GM19193 (cell line): ENCODE data around the gene ANXA4.

Experiments used
- POLR2A ChIP-seq: IDR thresholded peaks from 4 replicates; pipeline ENCODE4 v1.6.1; 2011; ENCODE audit not compliant: insufficient read depth, insufficient read length; ENCODE audit errors: extremely low read depth

ANXA4 gene

GRCh38 chr2:69786052-69786560, 44.2 kb downstream of the ANXA4 start:
- TF ChIP-seq POLR2A = no peak

- peak; percentile 33 for TF ChIP-seq POLR2A
These were observed 47.3 kb downstream of the ANXA4 start for GRCh38 chr2:69789175-69789721.

GRCh38 chr2:69789772-69790600, 48.1 kb downstream of the ANXA4 start:
- no peak for TF ChIP-seq POLR2A

- TF ChIP-seq POLR2A = no peak
These were observed 48.6 kb downstream of the ANXA4 start for GRCh38 chr2:69790601-69790959.

DNA sequence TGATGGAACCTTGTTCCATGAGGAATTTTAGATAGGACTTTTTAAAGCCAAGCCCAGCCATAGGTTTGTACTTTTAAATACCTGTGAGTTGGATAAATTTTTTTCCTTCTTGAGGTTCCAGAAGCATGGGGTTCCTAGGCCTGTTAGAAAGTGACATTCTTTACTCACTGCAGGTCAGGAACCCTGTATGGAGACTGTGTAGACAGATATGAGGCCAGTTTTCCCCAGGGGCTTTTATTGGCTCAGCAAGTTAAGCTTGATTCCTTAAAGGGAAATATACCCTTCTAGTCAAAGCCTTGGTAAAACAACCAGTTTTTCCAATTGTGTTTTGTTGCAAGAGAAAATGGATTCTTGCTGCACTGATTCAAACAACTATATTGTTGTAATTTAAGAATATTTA, 49.1 kb downstream of the ANXA4 start:
- TF ChIP-seq POLR2A = no peak

GRCh38 chr2:69796174-69796573, 54.2 kb downstream of the ANXA4 start:
- TF ChIP-seq POLR2A = no peak

DNA sequence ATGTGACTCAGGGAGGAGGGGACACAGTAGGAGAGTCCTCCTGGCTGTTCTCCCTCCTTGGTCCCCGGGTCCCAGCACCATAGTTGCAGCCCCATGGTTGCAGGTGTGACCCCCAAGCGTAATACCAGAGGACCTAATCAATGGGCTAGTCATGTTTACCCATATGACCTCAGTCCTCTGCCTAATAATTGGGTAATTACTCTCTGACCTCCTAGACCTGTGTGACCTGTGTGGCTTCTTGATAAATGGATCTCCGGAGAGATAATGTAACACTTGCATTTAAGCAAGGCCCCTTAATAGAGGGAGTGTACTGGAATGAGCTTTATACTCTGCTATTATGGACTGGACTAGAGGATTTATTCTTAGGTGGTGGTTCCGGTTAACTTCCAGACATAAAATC, 55.3 kb downstream of the ANXA4 start:
- no peak for TF ChIP-seq POLR2A

DNA sequence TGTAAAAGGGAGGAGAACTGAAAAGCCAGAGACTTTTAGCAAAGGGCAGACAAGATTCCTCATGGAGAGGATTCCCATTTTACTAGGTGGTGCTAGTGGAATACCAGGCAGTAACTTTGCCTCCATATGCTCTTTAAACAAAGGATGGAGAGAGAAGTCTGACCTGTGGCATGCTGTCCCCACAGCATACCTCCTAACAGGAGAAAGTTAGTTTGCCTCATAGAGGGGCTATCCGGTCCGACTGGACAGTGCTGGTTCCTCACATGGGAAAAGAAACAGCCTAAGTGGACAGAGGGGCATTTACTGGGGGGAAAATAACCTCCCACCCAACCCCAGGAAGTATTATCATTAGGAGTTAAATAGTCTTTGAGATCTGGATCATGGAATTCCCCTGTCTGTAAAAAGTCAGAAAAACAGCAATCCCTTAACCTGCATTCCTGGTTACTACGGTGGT, 55.9 kb downstream of the ANXA4 start:
- no peak for TF ChIP-seq POLR2A

DNA sequence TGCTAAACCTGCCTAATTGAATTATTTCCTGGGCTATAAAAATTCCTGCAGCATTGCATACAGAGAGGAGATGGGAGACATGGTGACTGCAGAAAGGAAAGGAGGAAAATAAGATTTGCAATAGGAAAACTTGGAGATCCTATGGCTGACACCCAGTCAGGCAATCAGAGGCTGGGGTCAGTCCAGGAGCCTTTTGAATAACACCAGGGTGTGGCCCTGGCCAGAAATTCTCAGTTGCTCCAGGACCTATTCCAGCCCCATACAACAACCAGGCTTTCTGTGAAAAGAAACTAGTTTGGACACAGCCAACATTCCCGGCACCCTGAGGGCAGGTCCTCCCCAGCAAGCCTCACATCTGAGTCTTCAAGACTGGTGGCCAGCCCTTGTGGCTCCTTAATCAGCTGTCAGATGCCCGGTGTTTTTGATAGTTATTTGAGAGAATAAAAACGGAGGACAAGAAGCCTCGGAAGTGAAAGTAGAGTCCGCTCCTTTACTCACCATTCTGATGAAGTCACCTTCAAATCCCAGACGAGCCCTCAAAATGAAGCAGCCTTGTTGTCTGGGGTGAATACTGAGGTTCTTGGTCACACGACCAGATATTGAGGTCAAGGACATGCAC, 56.5 kb downstream of the ANXA4 start:
- no peak for TF ChIP-seq POLR2A

- no peak for TF ChIP-seq POLR2A
These were observed 57.1 kb downstream of the ANXA4 start for GRCh38 chr2:69798909-69799526.

GRCh38 chr2:69801745-69802290, 59.9 kb downstream of the ANXA4 start:
- no peak for TF ChIP-seq POLR2A

GRCh38 chr2:69804416-69804815, 62.5 kb downstream of the ANXA4 start:
- TF ChIP-seq POLR2A = no peak

GRCh38 chr2:69805887-69806286, 64.0 kb downstream of the ANXA4 start:
- no peak for TF ChIP-seq POLR2A

GRCh38 chr2:69807821-69808540, 66.0 kb downstream of the ANXA4 start:
- no peak for TF ChIP-seq POLR2A

- no peak for TF ChIP-seq POLR2A
These were observed 68.6 kb downstream of the ANXA4 start for GRCh38 chr2:69810550-69810949.

DNA sequence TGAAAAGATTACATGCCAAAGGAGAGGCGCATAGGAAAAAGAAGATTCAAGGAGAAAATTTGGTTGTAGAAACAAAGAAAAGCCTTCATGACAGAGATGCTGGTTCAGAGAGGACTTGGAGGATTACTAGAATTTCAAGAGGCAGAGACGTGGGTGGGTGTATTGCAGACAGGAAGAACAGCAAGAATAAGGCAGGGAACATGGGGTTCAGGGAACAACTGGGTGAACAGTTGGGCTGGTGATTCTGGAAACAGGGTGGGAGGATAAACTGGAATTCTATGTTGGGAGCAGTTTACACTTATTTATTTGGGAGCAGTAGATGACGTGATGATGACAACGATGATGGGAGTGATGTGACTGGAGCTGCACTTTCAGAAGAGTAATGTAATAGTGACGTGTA, 69.1 kb downstream of the ANXA4 start:
- no peak for TF ChIP-seq POLR2A
